MM.1S (cell line): ENCODE data around the gene SPHK2.

Experiments used
- EZH2 ChIP-seq: fragments of 300-600 bp; sonication (generic); optimal IDR thresholded peaks from 2 replicates; pipeline ENCODE3; 2017; ENCODE audit warnings: low read depth, mild to moderate bottlenecking, antibody characterized with exemption, low read length, mixed read lengths
- TF ChIP-seq, protein P1 (sequence below): fragments of 300-600 bp; sonication (generic); IDR thresholded peaks from 2 replicates; pipeline ENCODE4 v1.5.1; 2016; ENCODE audit warnings: antibody characterized with exemption, low read length, mixed read lengths

DNA sequence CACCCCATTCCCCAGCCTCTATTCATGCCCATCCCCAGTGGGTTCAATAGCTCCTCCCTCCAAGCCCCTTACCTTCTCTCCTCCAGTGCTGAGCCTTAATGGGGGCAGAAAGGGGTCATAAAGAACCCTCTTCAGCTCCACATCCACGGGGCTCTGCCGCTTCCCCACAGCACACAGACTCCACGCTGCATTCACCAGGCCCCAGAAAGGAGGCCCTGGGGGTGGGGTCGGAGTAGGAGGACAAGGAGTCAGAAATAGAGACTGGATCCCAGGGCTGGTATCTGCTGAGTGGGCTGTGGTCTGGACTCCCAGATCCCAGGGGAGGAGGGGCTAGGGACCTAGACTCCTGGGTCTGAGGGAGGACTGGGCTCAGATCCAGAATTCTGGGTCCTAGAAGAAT is 25.0 kb downstream of the SPHK2 start:
- TF ChIP-seq, protein P1, sequence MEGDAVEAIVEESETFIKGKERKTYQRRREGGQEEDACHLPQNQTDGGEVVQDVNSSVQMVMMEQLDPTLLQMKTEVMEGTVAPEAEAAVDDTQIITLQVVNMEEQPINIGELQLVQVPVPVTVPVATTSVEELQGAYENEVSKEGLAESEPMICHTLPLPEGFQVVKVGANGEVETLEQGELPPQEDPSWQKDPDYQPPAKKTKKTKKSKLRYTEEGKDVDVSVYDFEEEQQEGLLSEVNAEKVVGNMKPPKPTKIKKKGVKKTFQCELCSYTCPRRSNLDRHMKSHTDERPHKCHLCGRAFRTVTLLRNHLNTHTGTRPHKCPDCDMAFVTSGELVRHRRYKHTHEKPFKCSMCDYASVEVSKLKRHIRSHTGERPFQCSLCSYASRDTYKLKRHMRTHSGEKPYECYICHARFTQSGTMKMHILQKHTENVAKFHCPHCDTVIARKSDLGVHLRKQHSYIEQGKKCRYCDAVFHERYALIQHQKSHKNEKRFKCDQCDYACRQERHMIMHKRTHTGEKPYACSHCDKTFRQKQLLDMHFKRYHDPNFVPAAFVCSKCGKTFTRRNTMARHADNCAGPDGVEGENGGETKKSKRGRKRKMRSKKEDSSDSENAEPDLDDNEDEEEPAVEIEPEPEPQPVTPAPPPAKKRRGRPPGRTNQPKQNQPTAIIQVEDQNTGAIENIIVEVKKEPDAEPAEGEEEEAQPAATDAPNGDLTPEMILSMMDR = no peak
- no peak for TF ChIP-seq EZH2
